ELF-1 (cell line): ENCODE data around the gene CLINT1.
A peak's percentile ranks its signal among the peaks of the same experiment; 100 is the strongest.
"Not testable (repeated sequence)": the region's sequence is repeated elsewhere in the genome, so short reads cannot be mapped to it uniquely, and the experiment has no call there.

Experiments
- DNase-seq: peaks from one replicate; pipeline ENCODE4 v3.0.0-alpha.2; 2016; ENCODE audit warnings: low read depth, low spot score

Gene CLINT1

DNA sequence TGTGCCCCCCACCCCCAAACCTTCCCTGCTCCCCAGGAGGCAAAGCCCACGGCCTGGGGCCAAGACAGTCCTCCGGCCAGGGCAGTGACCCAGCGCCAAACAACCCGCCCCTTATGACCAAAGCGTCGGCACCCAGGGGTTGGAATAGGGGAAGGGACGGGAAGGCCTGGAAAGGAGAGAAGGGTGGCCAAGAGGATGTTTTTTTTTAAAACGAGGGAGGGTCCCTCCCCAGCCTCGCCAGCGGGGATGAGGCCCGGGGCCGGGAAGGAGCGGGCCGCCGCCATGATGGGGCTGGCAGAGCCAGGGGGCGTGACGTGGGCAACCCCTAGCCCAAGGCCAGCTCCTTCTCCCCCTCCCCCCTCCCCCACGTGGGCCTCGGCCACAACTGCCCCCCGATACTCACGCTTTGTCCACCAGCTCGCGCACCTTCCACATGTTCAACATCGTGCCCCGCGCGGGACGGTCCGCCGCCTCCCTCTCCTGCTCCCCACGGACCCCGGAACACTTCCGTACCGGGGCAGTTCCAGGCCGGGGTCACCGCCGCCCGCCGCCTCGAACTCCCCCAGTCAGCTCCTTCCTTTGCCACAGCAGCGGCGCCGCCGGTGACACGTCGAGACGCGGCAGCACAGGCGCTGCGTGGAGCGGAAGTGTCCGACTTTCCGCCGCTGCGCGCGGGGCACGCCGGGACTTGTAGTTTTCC is at the start of gene CLINT1:
TSS of gene CLINT1 (minus strand) at position 619 of the 700 bp plus-strand sequence. CDS start at position 444, 175 bp downstream.
- DNase-seq = peak; percentile 91

DNA sequence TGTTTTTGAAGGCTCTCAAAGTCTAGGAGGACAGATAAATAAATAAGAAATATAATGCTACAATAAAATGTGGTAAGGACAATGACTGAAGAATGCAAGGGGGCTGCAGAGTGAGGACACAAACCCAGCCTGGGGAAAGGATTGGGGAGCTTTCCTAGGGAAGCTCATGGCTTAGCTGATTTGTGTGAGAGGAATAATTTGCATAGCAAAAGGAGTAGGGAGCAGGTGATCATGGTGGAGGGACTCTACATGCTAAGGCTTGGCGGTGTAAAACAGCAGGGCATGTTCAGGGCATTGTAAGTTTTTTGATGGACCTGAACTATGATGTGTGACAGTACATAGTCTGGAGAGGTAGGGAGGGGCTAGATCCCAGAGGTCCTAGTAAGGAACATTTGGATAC is 49.5 kb upstream of the CLINT1 start:
- no peak for DNase-seq

DNA sequence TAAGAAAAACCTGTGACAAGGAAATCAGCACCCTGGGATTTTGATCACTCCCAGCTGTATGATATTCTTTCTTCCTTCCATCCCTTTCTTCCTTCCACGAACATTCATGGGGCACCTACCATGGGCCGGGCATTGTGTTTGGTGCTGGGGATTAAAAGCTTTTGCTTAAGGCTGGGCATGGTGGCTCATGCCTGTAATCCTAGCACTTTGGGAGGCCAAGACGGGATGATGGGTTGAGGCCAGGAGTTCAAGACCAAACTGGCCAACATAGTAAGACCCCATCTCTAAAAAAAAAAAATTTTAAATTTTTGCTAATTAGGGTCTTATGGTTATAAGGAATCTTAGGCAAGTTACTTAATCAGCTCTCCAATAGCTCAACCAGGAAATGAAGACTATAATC is 48.5 kb upstream of the CLINT1 start:
- no peak for DNase-seq

DNA sequence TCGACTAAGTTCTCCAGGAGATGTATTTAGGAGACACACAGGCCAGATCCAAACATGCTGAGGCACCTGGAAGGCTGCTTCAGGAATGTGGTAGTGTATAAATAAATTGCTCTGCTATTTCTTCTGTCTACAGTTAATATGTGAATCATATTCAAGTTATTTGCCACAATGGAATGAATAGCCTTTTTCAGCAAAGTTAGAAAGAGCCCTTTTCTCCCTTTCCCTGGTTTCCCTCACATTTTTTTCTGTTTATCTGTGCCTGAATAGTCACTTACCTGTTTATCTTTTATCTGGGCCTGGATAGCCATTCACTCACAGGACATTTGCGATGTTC is 44.1 kb upstream of the CLINT1 start:
- no peak for DNase-seq

DNA sequence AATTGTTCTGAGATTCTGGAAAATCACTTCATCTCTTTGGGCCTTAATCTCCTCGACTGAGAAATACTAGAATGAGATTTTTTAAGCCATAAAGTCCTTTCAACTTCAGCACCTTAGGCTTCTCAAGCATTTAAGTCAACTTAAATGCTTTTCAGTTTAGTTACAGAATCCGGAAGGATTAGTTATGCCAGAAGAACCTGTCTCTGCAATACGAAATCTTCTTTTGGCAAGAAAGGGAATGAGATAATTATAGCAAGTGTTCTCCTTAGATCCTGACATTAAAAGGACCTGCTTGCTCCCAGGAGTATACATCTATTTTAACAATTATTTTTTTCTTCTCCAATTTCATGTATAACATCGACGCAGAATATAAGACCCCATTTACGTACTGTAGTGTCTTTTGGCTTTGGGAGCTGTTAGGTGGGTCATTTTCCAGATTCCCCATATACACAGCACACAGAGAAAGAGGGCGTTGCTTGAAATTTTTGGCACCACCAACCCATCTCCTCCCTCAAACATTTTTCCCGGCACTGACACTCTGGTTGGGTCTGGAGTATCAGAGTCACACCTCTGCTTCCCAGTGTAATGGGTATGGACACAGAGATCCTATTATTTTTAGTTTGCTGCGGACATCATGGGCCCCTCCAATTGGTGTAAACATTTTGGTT is 43.6 kb upstream of the CLINT1 start:
- no peak for DNase-seq

DNA sequence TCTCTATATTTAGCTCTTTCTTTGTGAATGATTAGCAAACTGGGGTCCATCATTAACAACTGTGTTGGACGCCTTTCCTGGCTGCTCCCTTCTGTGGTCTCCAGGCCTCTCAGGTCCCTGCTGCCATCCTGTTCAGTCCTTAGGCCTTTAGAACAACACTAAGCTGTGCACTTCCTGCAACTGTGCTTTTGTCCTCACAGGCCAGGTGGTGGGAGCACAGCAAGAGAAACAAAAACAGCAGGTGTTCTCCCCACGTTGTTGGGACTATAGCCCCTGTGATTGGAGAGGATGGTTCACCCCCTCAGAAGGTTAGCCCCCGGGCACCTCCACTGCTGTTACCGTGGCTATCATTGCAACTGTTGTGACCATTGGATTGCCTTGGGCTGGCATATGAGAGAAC is 41.7 kb upstream of the CLINT1 start:
- peak; percentile 78 for DNase-seq

DNA sequence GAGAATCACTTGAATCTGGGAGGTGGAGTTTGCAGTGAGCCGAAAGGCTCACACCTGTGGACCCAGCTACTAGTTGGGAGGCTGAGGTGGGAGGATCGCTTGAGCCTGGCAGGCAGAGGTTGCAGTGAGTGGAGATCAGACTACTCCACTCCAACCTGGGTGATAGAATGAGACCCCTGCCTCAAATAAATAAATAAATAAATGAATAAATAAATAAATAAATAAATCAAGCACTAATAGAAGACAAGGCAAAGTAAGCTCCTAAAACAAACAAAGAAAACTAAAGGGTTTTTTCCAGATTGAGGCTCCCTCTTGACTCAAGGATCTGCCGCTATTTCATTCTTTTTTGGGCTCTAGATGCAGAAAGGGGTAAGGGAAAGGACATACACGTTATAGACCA is 34.7 kb upstream of the CLINT1 start:
- DNase-seq = no peak

DNA sequence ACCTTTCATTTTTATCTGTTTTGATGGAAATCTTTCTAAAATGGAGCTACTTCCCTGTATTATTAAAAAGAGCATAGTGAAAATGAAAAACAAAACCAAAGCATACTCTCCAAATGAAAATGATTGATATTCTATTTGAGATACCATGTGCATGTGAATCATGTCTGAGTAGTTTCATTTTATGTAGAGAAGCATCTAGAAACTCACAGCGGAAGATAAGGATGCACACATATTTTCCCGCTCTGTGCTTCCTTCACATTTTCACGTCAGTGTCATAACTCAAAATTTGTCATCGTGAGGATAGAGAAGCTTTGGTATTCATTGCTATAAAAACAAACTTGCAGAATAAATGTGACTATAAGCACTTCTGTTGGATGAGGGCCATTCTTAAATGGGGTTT is 34.0 kb upstream of the CLINT1 start:
- DNase-seq = no peak

DNA sequence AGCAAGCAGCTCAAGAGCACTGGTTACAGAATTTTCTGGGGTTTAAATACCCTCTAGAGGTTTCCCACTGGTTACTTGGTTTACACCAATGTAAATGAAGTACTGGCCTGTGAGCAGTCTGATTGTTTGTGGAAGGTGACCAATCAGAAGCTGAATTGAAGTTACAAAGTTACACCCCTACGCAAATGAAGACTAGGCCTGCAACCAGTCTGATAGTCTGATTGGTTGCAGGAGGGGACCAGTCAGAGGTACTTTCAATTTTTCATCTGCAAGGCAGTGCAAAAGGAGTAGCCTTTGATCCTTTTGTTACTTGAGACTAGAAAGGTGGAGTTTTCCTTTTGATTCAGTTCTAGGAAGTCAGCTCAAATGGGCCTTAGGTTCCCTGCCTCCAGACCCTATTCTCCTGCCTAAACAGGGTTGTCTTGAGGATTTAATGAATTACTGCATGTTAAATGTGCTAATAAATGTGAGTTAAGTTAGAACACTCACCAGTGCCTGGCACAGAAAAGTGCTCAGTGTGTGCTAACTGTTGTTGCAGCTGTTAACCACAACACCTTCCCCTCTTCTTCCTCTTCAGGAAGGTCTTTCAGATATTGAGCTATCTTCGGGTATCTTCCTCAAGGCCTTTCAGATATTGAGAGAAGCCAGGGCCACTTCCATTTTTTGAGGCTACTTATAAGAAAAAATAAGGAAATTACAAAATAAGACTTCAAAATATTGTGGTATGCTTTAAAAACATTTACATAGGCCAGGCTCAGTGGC is 32.1 kb upstream of the CLINT1 start:
- DNase-seq = no peak

DNA sequence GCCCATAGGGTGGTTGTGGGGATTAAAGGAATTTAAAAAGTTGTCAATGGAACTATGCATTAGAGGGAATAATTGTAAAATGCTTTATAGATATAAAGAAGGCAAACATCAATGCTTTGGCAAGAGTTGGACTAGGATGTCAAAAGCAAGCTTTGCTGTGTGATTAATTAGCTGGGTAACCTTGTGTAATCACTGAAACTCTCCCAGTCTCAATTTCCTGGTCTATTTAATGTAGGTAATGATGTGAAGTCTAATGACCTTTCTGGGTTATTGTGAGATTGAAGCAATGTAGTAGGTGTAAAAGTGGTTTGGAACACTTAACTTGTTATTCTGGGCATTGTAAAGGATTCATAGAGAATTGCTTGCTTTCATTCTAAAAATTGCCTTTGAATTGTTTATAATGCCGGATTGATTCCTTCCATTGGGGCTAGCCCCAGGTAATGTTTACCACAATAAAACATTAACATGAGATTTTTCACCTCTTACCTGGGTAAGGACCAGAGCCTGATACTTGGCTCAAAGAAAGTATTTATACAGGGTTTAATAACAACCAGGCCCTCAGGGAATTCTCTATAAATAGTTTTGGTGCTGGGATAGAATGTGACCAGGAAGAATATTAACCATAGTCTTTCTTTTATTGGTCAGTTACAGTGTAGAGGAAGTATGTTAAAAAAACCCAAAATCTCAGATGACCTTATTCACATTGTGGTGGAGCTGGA is 30.0 kb upstream of the CLINT1 start:
- DNase-seq = no peak

DNA sequence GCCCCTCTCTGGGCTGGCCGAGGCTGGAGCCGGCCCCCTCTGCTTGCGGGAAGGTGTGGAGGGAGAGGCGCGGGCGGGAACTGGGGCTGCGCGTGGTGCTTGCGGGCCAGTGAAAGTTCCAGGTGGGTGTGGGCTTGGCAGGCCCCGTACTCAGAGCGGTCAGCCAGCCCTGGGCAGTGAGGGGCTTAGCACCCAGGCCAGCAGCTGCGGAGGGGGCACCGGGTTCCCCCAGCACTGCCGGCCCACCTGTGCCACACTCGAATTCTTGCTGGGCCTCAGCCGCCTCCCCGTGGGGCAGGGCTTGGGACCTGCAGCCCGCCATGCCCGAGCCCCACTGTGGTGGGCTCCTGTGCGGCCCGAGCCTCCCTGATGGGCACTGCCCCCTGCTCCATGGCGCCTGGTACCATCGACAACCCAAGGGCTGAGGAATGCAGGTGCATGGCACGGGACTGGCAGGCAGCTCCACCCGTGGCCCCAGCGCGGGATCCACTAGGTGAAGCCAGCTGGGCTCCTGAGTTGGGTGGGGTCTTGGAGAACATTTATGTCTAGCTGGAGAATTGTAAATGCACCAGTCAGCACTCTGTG is 27.9 kb upstream of the CLINT1 start:
- DNase-seq = no peak

DNA sequence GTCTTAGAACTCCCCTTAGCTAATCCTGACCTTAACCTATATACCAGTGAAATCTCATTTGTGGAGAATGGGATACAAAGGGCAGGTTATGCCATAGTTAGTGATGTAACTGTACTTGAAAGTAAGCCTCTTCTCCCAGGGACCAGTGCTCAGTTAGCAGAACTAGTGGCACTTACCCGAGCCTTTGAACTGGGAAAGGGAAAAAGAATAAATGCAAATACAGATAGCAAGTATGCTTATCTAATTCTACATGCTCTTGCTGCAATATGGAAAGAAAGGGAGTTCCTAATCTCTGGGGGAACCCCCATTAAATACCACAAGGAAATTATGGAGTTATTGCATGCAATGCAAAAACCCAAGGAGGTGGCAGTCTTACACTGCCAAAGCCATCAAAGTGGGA is 26.1 kb upstream of the CLINT1 start:
- DNase-seq = not testable (repeated sequence)

DNA sequence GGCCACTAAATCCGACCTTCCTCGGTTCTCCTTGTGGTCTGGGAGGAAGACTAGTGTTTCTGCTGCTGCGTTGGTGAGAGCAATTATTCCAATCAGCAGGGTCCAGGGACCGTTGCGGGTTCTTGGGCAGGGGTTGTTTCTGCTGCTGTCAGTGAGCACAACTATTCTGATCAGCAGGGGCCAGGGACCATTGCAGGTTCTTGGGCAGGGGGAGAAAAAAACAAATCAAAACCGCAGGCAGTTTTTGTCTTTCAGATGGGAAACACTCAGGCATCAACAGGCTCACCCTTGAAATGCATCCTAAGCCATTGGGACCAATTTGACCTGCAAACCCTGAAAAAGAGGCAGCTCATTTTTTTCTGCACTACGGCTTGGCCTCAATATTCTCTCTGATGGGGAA is 22.6 kb upstream of the CLINT1 start:
- peak; percentile 25 for DNase-seq

DNA sequence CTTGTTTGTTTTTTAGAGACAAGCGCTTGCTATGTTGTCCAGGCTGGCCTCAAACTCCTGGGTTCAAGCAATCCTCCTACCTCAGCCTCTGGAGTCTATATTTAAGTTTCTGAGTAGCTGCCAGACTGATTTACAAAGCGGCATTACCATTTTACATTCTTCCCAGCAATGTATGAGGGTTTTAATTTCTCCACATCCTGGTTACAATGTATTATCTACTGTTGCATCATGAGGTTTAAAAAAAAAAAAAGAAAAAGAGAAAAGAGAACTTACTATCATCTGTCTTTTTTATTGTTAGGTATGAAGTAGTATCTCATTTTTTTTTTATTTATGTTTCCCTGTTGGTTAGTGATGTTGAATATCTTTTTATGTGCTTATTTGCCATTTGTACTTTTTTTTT is 18.9 kb upstream of the CLINT1 start:
- no peak for DNase-seq

DNA sequence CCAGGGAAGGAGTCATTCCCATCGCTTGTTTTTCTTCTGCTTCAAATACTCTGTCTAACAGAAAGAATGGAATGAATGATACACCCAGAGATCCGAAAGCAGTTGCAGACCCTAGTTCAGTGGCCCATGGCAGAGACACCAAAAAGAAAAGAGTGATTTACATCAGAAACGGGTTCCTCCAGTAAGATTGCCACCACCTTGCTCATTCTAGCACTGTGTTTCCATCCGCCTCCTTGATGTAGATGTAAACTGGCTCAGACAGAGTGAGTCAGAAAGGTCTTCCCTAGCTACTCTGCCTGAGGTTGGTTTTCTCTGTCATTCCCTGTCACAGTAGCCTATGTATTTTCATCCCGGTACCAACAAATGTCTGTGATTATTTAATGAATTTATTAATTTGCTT is 15.9 kb upstream of the CLINT1 start:
- DNase-seq = no peak

DNA sequence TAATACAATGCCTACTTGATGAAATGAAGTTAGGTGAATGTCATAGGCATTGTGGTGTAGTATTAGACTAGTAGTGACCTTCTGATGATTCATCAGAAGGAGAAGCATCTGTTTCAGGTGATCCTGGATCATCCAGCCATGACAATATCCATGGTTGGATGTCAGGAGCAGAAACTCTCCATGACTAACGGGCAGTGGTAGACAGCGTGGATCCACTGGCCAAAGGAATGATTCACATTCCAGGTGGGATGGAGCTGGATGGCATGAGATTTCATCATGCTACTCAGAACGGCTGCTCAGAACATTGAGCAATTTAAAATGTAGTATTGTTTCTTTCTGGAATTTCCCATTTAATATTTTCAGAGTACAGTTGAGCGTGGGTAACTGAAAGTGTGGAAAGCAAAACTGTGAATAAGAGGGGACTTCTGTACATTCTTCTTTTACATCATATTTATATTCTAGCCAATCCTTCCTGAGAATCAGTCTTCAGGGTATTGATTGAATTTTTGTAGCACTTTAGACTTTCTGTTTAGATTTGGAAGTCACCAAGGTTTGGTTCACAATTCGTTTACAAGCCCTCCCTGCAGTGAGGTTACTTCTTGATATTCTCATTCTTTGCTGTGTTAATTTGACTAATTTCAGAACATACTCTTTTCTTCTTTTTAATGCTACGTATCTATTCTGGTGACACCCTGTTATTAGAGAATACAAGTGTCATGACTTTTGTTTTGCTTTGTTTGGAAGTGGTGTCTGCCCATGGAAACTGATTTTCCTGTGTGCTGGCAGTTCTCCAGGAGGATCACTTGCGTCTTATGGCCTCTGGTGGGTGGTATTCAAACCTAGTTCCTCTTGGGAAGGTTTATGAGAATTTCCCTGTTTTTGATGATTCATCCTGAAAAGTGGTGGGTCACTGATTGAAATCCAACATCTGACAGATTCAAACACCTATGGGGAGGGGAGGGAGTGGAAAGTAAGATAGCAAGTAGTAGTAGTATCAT is 12.2 kb upstream of the CLINT1 start:
- no peak for DNase-seq

DNA sequence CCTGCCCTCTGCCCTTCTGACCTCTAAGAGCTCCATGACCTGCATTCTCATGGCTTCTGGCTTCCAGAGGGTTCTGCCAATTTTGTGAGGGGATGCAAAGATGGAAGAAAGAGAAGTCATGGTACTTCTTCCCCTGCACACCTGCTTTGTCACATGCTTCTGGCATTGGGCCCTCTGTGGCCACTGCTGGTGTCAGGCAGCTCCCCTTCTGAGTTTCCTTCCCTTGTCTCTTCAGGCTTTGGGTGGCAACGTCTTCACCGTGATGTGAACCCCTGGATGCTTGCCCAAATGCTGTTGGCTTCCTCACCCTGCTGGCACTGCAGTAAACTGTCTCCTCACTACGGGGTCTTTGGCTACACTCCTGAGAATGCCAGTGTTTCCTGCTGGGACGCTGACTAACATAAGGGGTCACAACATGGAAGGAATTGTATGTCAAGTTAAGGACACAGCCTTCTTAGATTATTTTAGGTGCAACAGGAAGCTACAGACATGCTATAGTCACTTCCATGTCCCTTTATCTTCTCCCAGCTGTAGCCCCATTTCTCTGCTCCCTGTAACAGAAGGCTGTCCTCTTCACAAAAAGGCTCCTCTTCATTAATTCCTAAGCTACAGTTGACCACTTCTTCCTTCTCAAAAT is 8.9 kb upstream of the CLINT1 start:
- no peak for DNase-seq

DNA sequence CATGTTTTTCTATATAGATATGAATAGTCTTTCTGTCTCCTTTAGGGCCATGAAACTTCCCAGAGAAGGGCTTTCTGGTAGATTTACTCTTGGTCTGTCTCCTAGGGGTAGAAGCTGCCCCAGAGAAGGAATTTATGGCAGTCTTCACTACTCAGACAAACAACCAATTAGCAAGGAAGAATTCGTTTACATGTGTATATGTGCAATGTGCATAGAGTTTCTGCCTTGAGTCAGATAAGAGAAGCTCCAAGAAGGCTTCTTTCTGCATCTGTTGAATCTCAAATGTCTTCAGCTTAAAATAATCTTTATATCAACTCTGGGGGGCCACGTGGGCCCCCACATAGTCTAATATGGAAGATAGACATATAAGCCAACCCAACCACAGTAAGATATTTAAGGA is 7.6 kb upstream of the CLINT1 start:
- DNase-seq = no peak

DNA sequence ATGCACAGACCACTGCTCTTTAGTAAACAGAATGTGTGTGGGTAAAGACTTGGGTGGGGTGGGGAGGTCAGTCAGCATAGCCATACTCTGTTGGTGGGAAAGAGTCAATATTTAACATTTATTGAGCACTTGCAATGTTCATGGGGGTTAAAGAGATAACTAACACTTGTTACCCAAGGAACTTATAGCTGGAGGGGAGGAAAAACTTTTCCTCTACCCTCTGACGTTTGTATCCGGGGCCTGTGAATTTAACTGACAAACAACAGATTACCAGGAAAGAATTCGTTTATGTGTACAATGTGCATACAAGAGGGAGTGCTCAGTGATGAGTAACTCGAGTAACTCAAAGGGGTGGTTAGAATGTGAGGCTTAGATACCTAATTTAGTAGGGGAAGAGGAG is 6.8 kb upstream of the CLINT1 start:
- no peak for DNase-seq

DNA sequence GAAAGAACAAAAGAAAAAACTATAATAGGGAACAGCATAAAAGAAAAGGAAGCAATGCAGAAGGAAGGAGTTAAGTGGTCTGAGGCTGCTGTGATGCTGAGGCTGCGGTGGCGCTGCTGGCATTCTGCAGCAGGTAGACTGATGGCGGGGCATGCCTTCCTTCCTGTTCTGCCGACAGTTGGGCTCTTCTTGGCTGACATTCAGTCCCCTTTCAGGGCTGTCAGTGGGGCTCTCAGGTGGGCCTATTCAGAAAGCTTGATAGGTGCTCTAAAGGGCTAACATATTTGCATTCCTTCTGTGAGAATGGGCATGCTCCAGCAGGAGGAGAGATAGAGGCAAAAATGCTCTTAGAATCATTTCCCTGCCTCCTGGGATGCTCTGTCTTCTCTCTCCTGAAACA is 5.1 kb upstream of the CLINT1 start:
- peak; percentile 47 for DNase-seq
